SK-N-SH treated with all-trans-retinoic acid at 6 μM for 48 hours (cell line): ENCODE data around the gene MITF.

ENCODE experiments used
- ARNTL ChIP-seq: fragments of 450-650 bp; formaldehyde crosslinking; IDR thresholded peaks from 2 replicates; pipeline ENCODE4 v1.5.0; 2020; ENCODE audit warnings: low read depth, mild to moderate bottlenecking, moderate library complexity, borderline replicate concordance
- BACH2 ChIP-seq: fragments of 250-450 bp; sonication (Bioruptor Pico); IDR thresholded peaks from 2 replicates; pipeline ENCODE4 v1.9.0; 2021; ENCODE audit warnings: mild to moderate bottlenecking, borderline replicate concordance
- ESRRG ChIP-seq: fragments of 250-450 bp; sonication (Bioruptor Pico); IDR thresholded peaks from 2 replicates; pipeline ENCODE4 v1.6.1; 2021; ENCODE audit warnings: mild to moderate bottlenecking
- ISL1 ChIP-seq: fragments of 250-450 bp; sonication (Bioruptor Pico); IDR thresholded peaks from 2 replicates; pipeline ENCODE4 v2.1.2; 2022; ENCODE audit warnings: mild to moderate bottlenecking, moderate library complexity
- PATZ1 ChIP-seq: fragments of 250-450 bp; sonication (Bioruptor Pico); IDR thresholded peaks from 2 replicates; pipeline ENCODE4 v1.8.0; 2020; ENCODE audit warnings: mild to moderate bottlenecking, moderate library complexity, borderline replicate concordance
- POU6F1 ChIP-seq: fragments of 250-450 bp; sonication (Bioruptor Pico); IDR thresholded peaks from 2 replicates; pipeline ENCODE4 v1.8.0; 2021; ENCODE audit warnings: low read depth, mild to moderate bottlenecking, moderate library complexity, borderline replicate concordance
- PPARA ChIP-seq: fragments of 250-450 bp; sonication (Bioruptor Pico); IDR thresholded peaks from 2 replicates; pipeline ENCODE4 v1.5.0; 2020; ENCODE audit warnings: mild to moderate bottlenecking, borderline replicate concordance
- RARB ChIP-seq: fragments of 250-450 bp; sonication (Bioruptor Pico); IDR thresholded peaks from 2 replicates; pipeline ENCODE4 v1.8.0; 2021; ENCODE audit warnings: mild to moderate bottlenecking, moderate library complexity
- ZC3H10 ChIP-seq: fragments of 250-450 bp; sonication (Bioruptor Pico); IDR thresholded peaks from 2 replicates; pipeline ENCODE4 v1.5.1; 2021; ENCODE audit warnings: mild to moderate bottlenecking, moderate library complexity
- ZFP3 ChIP-seq: fragments of 250-450 bp; sonication (Bioruptor Pico); IDR thresholded peaks from 2 replicates; pipeline ENCODE4 v1.5.0; 2020; ENCODE audit warnings: mild to moderate bottlenecking, moderate library complexity
- ZNF70 ChIP-seq: fragments of 450-650 bp; formaldehyde crosslinking; IDR thresholded peaks from 2 replicates; pipeline ENCODE4 v1.5.0; 2020; ENCODE audit warnings: mild to moderate bottlenecking, moderate library complexity
- TF ChIP-seq, protein P1 (sequence below): fragments of 250-450 bp; sonication (Bioruptor Pico); IDR thresholded peaks from 2 replicates; pipeline ENCODE4 v1.5.1; 2020; ENCODE audit warnings: low read depth, mild to moderate bottlenecking, moderate library complexity

DNA sequence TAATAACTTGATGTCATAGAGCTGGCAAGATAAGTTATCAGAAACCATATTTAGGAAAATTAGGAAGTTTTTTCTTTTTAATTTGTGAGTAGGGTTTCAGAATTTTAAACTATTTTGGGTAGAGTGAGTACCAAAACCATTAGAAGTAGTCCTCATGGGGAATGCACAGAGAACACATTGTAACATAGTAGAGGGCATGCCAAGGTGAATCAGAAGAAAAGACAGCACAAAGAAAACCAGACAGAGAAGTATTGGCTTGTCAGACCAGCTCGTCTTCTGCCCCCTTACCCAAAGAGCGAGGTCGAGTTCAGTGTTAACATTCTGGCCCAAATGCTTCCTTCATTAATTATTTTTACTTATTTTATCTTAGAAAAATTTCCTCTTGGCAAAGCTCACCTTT lies 139.0 kb downstream of the MITF start:
- TF ChIP-seq BACH2 (no peak), RARB (CRISPR knock-in tag) (no peak), PATZ1 (no peak), ISL1 (CRISPR knock-in tag) (no peak), ZC3H10 (CRISPR knock-in tag) (no peak), ARNTL (CRISPR knock-in tag) (no peak), ZNF70 (CRISPR knock-in tag) (no peak), ZFP3 (CRISPR knock-in tag) (no peak), POU6F1 (CRISPR knock-in tag) (no peak), PPARA (CRISPR knock-in tag) (no peak), ESRRG (CRISPR knock-in tag) (no peak)
- TF ChIP-seq, protein P1, sequence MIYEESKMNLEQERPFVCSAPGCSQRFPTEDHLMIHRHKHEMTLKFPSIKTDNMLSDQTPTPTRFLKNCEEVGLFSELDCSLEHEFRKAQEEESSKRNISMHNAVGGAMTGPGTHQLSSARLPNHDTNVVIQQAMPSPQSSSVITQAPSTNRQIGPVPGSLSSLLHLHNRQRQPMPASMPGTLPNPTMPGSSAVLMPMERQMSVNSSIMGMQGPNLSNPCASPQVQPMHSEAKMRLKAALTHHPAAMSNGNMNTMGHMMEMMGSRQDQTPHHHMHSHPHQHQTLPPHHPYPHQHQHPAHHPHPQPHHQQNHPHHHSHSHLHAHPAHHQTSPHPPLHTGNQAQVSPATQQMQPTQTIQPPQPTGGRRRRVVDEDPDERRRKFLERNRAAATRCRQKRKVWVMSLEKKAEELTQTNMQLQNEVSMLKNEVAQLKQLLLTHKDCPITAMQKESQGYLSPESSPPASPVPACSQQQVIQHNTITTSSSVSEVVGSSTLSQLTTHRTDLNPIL (CRISPR knock-in tag): no peak
